ENCODE measurements around the gene AKAP1.

GRCh38 chr17:57164814-57165213 is 79.8 kb downstream of the AKAP1 start:
- TF ChIP-seq CTCF (conservative IDR thresholded peaks at IDR 0.05; ENCODE audit: low read depth, low read length) (no peak), EZH2 (IDR thresholded peaks at IDR 0.05; ENCODE audit: low read length, unreplicated experiment) (no peak)
